Umbilical cord (tissue), 2 donors: ENCODE measurements around the gene PRICKLE1. TPM values are rescaled to one million over a fixed set of nuclear protein-coding genes. Genes with fewer than 3 reads are reported as not detected.

Experiments
- DNase-seq: peaks from one replicate; pipeline ENCODE4 v3.0.0-alpha.2; 2015; ENCODE audit warnings: low spot score
- total RNA-seq: library from RNA; depleted of rRNA; stranded (reverse); fragments of >200 nt; gene quantifications from one replicate; pipeline ENCODE4 v1.2.3, GENCODE V29; 2014; ENCODE audit warnings: low replicate concordance; ENCODE audit not compliant: insufficient read depth

PRICKLE1 gene
- total RNA-seq, 1 donor from 2014 or later, result 22.4 TPM

GRCh38 chr12:42588524-42589464 is 752 bp downstream of the PRICKLE1 start:
- peak; percentile 56 for DNase-seq

- DNase-seq, result peak; percentile 70
These were observed 1.7 kb downstream of the PRICKLE1 start for GRCh38 chr12:42587601-42588523.

- DNase-seq, result no peak
These were observed 3.3 kb downstream of the PRICKLE1 start for GRCh38 chr12:42586268-42586667.

GRCh38 chr12:42585841-42586216 is 3.7 kb downstream of the PRICKLE1 start:
- no peak for DNase-seq

- peak; percentile 44 for DNase-seq
These were observed 4.2 kb downstream of the PRICKLE1 start for GRCh38 chr12:42585154-42585840.

- DNase-seq, result peak; percentile 69
These were observed 4.9 kb downstream of the PRICKLE1 start for GRCh38 chr12:42584651-42585111.

- no peak for DNase-seq
These were observed 6.5 kb downstream of the PRICKLE1 start for GRCh38 chr12:42583016-42583415.

- DNase-seq, result no peak
These were observed 7.0 kb downstream of the PRICKLE1 start for GRCh38 chr12:42582498-42582897.

GRCh38 chr12:42582050-42582449 is 7.5 kb downstream of the PRICKLE1 start:
- peak; percentile 90 for DNase-seq

GRCh38 chr12:42576374-42576773 is 13.2 kb downstream of the PRICKLE1 start:
- DNase-seq, result no peak

GRCh38 chr12:42575717-42576116 is 13.8 kb downstream of the PRICKLE1 start:
- no peak for DNase-seq

GRCh38 chr12:42574851-42575266 is 14.7 kb downstream of the PRICKLE1 start:
- DNase-seq, result no peak

GRCh38 chr12:42571327-42572009 is 18.1 kb downstream of the PRICKLE1 start:
- no peak for DNase-seq

- no peak for DNase-seq
These were observed 19.5 kb downstream of the PRICKLE1 start for GRCh38 chr12:42570076-42570475.

GRCh38 chr12:42568952-42569915 is 20.3 kb downstream of the PRICKLE1 start:
- peak; percentile 76 for DNase-seq

- no peak for DNase-seq
These were observed 23.9 kb downstream of the PRICKLE1 start for GRCh38 chr12:42565633-42566032.

- DNase-seq, result no peak
These were observed 24.6 kb downstream of the PRICKLE1 start for GRCh38 chr12:42564996-42565395.

- no peak for DNase-seq
These were observed 25.0 kb downstream of the PRICKLE1 start for GRCh38 chr12:42564556-42564955.

- no peak for DNase-seq
These were observed 28.6 kb downstream of the PRICKLE1 start for GRCh38 chr12:42560977-42561376.
